Hepatocyte (in vitro differentiated cells): Measurements from ENCODE around the gene DIS3L2. TPM values are rescaled to one million over a fixed set of nuclear protein-coding genes. Genes with fewer than 3 reads are reported as not detected.

Experiments
- DNase-seq: peaks from one replicate; pipeline ENCODE4 v3.0.0-alpha.2; 2016; ENCODE audit warnings: low spot score
- H2AFZ ChIP-seq: fragments of 200-600 bp; sonication (generic); 2 replicates; pipeline ENCODE4 v1.6.0; 2016; ENCODE audit warnings: antibody characterized with exemption, mild to moderate bottlenecking
- H3K27ac ChIP-seq: fragments of 200-600 bp; sonication (generic); 2 replicates; pipeline ENCODE4 v1.5.1; 2016; ENCODE audit warnings: mild to moderate bottlenecking
- H3K27me3 ChIP-seq: fragments of 200-600 bp; sonication (generic); 2 replicates; pipeline ENCODE4 v1.6.1; 2016
- H3K36me3 ChIP-seq: fragments of 200-600 bp; sonication (generic); replicated peaks from 2 replicates; pipeline ENCODE4 v1.5.1; 2016; ENCODE audit warnings: low read depth; ENCODE audit not compliant: insufficient read depth
- H3K4me1 ChIP-seq: fragments of 200-600 bp; sonication (generic); 2 replicates; pipeline ENCODE4 v1.5.1; 2016; ENCODE audit warnings: mild to moderate bottlenecking, moderate library complexity; ENCODE audit not compliant: insufficient read depth
- H3K4me2 ChIP-seq: fragments of 200-600 bp; sonication (generic); 2 replicates; pipeline ENCODE4 v1.6.0; 2016
- H3K4me3 ChIP-seq: fragments of 200-600 bp; sonication (generic); 2 replicates; pipeline ENCODE4 v1.5.1; 2016; ENCODE audit warnings: mild to moderate bottlenecking
- H3K79me2 ChIP-seq: fragments of 200-600 bp; sonication (generic); 2 replicates; pipeline ENCODE4 v1.6.0; 2017; ENCODE audit warnings: mild to moderate bottlenecking
- H3K9me2 ChIP-seq: fragments of 200-600 bp; sonication (generic); replicated peaks from 2 replicates; pipeline ENCODE4 v1.6.0; 2017; ENCODE audit warnings: mild to moderate bottlenecking; ENCODE audit not compliant: insufficient read depth
- H3K9me3 ChIP-seq: fragments of 200-600 bp; sonication (generic); 2 replicates; pipeline ENCODE4 v1.5.1; 2016; ENCODE audit warnings: low read depth, mild to moderate bottlenecking
- H4K20me1 ChIP-seq: fragments of 200-600 bp; sonication (generic); 2 replicates; pipeline ENCODE4 v1.6.0; 2016; ENCODE audit warnings: mild to moderate bottlenecking; ENCODE audit not compliant: insufficient read depth, poor library complexity, severe bottlenecking
- CTCF ChIP-seq: fragments of 200-600 bp; sonication (generic); IDR thresholded peaks from 2 replicates; pipeline ENCODE4 v1.5.1; 2016; ENCODE audit warnings: antibody characterized with exemption, mild to moderate bottlenecking; ENCODE audit not compliant: poor library complexity
- EZH2 ChIP-seq: fragments of 200-600 bp; sonication (generic); IDR thresholded peaks from 2 replicates; pipeline ENCODE4 v1.6.1; 2016; ENCODE audit warnings: antibody characterized with exemption, mild to moderate bottlenecking, borderline replicate concordance
- EZH2phosphoT487 ChIP-seq: fragments of 200-600 bp; sonication (generic); IDR thresholded peaks from one replicate; pipeline ENCODE4 v1.6.1; 2018; ENCODE audit warnings: antibody characterized with exemption, mild to moderate bottlenecking, low read depth, moderate library complexity; ENCODE audit not compliant: unreplicated experiment, severe bottlenecking
- WGBS: methylation state at CpG from one replicate; pipeline ENCODE4 v1.1.6; 2016; ENCODE audit warnings: low lambda C conversion rate; ENCODE audit errors: missing lambda C conversion rate; 5-methylcytosine and 5-hydroxymethylcytosine counted together
- polyA plus RNA-seq: library from polyadenylated mRNA; unstranded; fragments of >200 nt; fragmentation: Nextera tagmentation; extraction: Ambion mirVana; gene quantifications from 2 replicates; pipeline ENCODE4 v1.2.1, GENCODE V29; 2016
- total RNA-seq: library from RNA; depleted of rRNA; stranded (reverse); fragments of >200 nt; gene quantifications from 2 replicates; pipeline ENCODE4 v1.2.3, GENCODE V29; 2014

Gene DIS3L2
- total and polyA plus RNA-seq, 2 experiments from 2014 or later, result 19.5 to 20.0 TPM

DNA sequence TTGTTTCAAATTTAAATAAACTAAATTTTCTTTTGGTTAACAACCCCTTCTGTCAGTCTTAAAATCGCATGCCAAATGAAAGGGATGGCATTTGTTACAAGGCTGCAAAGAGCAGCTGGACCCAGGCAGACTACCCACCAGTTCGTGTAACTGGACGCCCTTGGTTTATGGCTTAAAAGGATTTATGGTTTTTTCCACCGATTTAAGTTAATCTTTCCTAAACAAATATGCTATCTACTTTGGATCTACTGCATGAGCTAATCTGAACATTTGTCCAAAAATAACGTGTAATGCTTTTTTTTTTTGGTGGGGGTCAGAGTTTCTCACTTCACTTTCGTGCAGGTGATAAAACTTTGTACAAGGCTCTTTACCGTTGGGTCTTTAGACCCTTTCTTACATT is 62.9 kb downstream of the DIS3L2 start:
- 66% methylated on average over 7 of the region's 7 CpGs for WGBS
- no peak for DNase-seq
- no peak for TF ChIP-seq EZH2
- TF ChIP-seq EZH2phosphoT487, result no peak
- TF ChIP-seq CTCF, result no peak

GRCh38 chr2:232026910-232027309 is 65.4 kb downstream of the DIS3L2 start:
- no peaks in the 10 kb centered on the region for H4K20me1 ChIP-seq
- H3K9me2 ChIP-seq, result no peaks in the 10 kb centered on the region
- WGBS, result 97% methylated on average over 2 of the region's 2 CpGs
- no peak overlapping the region for H3K27ac ChIP-seq
- no peaks in the 10 kb centered on the region for H3K4me1 ChIP-seq
- H3K79me2 ChIP-seq, result no peaks in the 10 kb centered on the region
- no peaks in the 10 kb centered on the region for H3K27me3 ChIP-seq
- no peak overlapping the region for H3K4me3 ChIP-seq
- H2AFZ ChIP-seq, result no peak overlapping the region
- no peak for DNase-seq
- H3K9me3 ChIP-seq, result no peaks in the 10 kb centered on the region
- TF ChIP-seq EZH2phosphoT487 (no peak), EZH2 (no peak)
- no peak overlapping the region for H3K4me2 ChIP-seq
- H3K36me3 ChIP-seq, result peaks cover 4% of the 10 kb centered on the region

More for the DNA sequence above, 62.9 kb downstream of the DIS3L2 start:
- H3K79me2 ChIP-seq, result no peaks in the 10 kb centered on the region
- H3K27ac ChIP-seq, result no peak overlapping the region
- no peaks in the 10 kb centered on the region for H4K20me1 ChIP-seq
- H3K36me3 ChIP-seq, result peaks cover 4% of the 10 kb centered on the region
- no peak overlapping the region for H2AFZ ChIP-seq
- H3K9me3 ChIP-seq, result no peaks in the 10 kb centered on the region
- H3K9me2 ChIP-seq, result no peaks in the 10 kb centered on the region
- no peak overlapping the region for H3K4me2 ChIP-seq
- no peak overlapping the region for H3K4me3 ChIP-seq
- H3K4me1 ChIP-seq, result no peaks in the 10 kb centered on the region
- no peaks in the 10 kb centered on the region for H3K27me3 ChIP-seq

DNA sequence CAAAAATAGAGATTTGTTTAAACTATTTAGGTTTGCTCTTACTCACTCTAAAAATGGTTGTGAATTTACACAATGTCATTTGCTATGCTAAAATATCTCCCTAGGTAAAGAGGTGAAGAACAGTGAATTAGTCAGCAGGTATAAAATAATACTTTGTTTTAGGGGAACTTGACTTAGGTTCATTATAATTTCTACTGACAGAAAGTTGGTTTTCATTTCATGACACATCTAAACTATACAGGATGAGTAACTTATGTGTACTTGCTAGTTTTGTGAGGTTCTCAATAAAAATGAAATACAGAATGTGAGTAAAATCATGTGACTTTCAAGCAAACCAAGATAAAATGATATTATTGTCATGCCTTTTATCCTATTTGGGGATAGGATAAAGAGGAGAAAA is 66.0 kb downstream of the DIS3L2 start:
- Histone ChIP-seq H3K4me3 (no peak overlapping the region), H2AFZ (no peak overlapping the region)
- TF ChIP-seq EZH2 (no peak), CTCF (no peak), EZH2phosphoT487 (no peak)

DNA sequence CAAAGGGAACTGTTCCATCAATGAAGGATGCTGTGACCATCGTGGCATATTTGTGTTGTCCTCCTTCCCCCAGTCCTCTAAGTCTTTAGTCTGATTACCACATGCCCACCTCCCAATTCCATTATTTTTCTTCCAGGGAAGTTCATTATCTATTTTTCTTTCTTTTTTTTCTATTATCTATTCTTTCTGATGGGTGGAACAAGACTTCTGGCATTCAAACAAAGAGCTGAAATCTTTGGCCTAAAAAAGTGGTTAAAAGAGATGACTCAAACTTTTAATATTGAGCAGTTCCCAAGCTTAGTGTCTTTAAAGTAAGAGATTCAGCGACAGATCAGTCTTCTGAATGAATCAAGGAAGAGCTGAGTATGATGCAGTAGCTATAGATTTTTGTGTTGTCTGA is 66.6 kb downstream of the DIS3L2 start:
- no peaks in the 10 kb centered on the region for H3K4me1 ChIP-seq
- no peaks in the 10 kb centered on the region for H3K9me3 ChIP-seq
- DNase-seq, result no peak
- no peaks in the 10 kb centered on the region for H3K79me2 ChIP-seq
- H4K20me1 ChIP-seq, result no peaks in the 10 kb centered on the region
- peaks cover 4% of the 10 kb centered on the region for H3K36me3 ChIP-seq
- WGBS, result 98% methylated on average over 2 of the region's 2 CpGs
- H3K27me3 ChIP-seq, result no peaks in the 10 kb centered on the region
- H3K4me2 ChIP-seq, result no peak overlapping the region
- no peaks in the 10 kb centered on the region for H3K9me2 ChIP-seq
- H2AFZ ChIP-seq, result no peak overlapping the region
- no peak overlapping the region for H3K4me3 ChIP-seq
- no peak for TF ChIP-seq EZH2
- TF ChIP-seq CTCF, result no peak
- TF ChIP-seq EZH2phosphoT487, result no peak
- no peak overlapping the region for H3K27ac ChIP-seq

More for the DNA sequence above, 66.0 kb downstream of the DIS3L2 start:
- Histone ChIP-seq H3K27ac (no peak overlapping the region), H3K4me2 (no peak overlapping the region), H3K79me2 (no peaks in the 10 kb centered on the region), H3K27me3 (no peaks in the 10 kb centered on the region), H3K4me1 (no peaks in the 10 kb centered on the region), H3K36me3 (peaks cover 4% of the 10 kb centered on the region), H3K9me3 (no peaks in the 10 kb centered on the region), H4K20me1 (no peaks in the 10 kb centered on the region), H3K9me2 (no peaks in the 10 kb centered on the region)
- DNase-seq, result no peak
